ENCODE measurements around the gene CTDSPL.

- TF ChIP-seq POLR2A (IDR thresholded peaks at IDR 0.05; ENCODE audit: low read depth, low read length) (no peak), POLR2AphosphoS5 (IDR thresholded peaks at IDR 0.05; ENCODE audit: low read depth, low read length) (no peak), TAF1 (IDR thresholded peaks at IDR 0.05; ENCODE audit: borderline replicate concordance, low read depth, low read length) (no peak)
These were observed 55.0 kb downstream of the CTDSPL start for GRCh38 chr3:37916685-37917084.

All from GM12892 (cell line).